B cell (primary cell): ENCODE data around the gene NDUFS6. TPM values are rescaled to one million over a fixed set of nuclear protein-coding genes. Genes with fewer than 3 reads are reported as not detected.

ENCODE experiments used
- ATAC-seq: fragments of 200-7000 bp; cut with Tn5 transposase; one replicate; pipeline ENCODE4 v1.10.0; 2021; ENCODE audit warnings: low read depth, mild to moderate bottlenecking, moderate number of reproducible peaks, moderate library complexity
- CTCF ChIA-PET: fragments of 350-600 bp; sonication (Branson Sonifier 250); formaldehyde crosslinking; loops from one replicate; lab custom pipeline; 2021; ENCODE audit warnings: antibody characterized with exemption, inconsistent platforms; lab: Charles Lee
- POLR2A ChIA-PET: fragments of 350-600 bp; sonication (Branson Sonifier 250); formaldehyde crosslinking; loops from one replicate; lab custom pipeline; 2021; ENCODE audit warnings: antibody characterized with exemption; lab: Charles Lee
- DNase-seq: peaks from one replicate; pipeline ENCODE4 v3.0.0; 2013
- H2AFZ ChIP-seq: 2 replicates; pipeline ENCODE4 v1.6.1; 2012; ENCODE audit warnings: mild to moderate bottlenecking, low read depth, low read length; ENCODE audit not compliant: insufficient read depth, poor library complexity, severe bottlenecking
- H3K27ac ChIP-seq, 2 donors: 1 replicate in 1 of 2; 2 replicates in 1 of 2; pipeline ENCODE4 v1.5.1; 2012 to 2013; ENCODE audit warnings: low read length in 2 of 2, mild to moderate bottlenecking in 2 of 2, moderate library complexity in 1 of 2
- H3K27me3 ChIP-seq, 4 experiments: fragments of 200-600 bp in 1 of 4; sonication (generic) in 1 of 4; replicated peaks in 1 of 4; 1 replicate in 2 of 4; 2 replicates in 2 of 4; pipeline versions ENCODE4 v1.6.1 to v1.7.0; 2013 to 2016; ENCODE audit warnings: low read length in 3 of 4, mild to moderate bottlenecking in 2 of 4, mixed read lengths in 1 of 4, moderate library complexity in 1 of 4; ENCODE audit not compliant: insufficient read depth in 4 of 4, control insufficient read depth in 3 of 4; ENCODE audit errors: control extremely low read depth in 1 of 4
- H3K36me3 ChIP-seq, 2 experiments: replicated peaks in 1 of 2; 1 replicate in 1 of 2; 2 replicates in 1 of 2; pipeline versions ENCODE4 v1.6.1 to v1.7.1; 2013; ENCODE audit warnings: low read length in 1 of 2; ENCODE audit not compliant: insufficient read depth in 2 of 2, control insufficient read depth in 1 of 2; ENCODE audit errors: control extremely low read depth in 1 of 2, extremely low read depth in 1 of 2
- H3K4me1 ChIP-seq, 2 donors: fragments of 200-600 bp in 1 of 2; sonication (generic) in 1 of 2; 1 replicate in 1 of 2; 2 replicates in 1 of 2; pipeline versions ENCODE4 v1.5.1 to v1.6.1; 2013 to 2017; ENCODE audit warnings: low read length in 2 of 2; ENCODE audit not compliant: control insufficient read depth in 2 of 2, insufficient read depth in 2 of 2
- H3K4me2 ChIP-seq: replicated peaks from 2 replicates; pipeline ENCODE3; 2012; ENCODE audit warnings: mild to moderate bottlenecking, low read depth, low read length; ENCODE audit not compliant: poor library complexity, severe bottlenecking
- H3K4me3 ChIP-seq, 5 experiments: fragments of 200-600 bp in 1 of 5; sonication (generic) in 1 of 5; 1 replicate in 3 of 5; 2 replicates in 2 of 5; pipeline versions ENCODE4 v1.5.1 to v1.7.0; 2011 to 2016; ENCODE audit warnings: low read length in 4 of 5, mild to moderate bottlenecking in 4 of 5, low read depth in 2 of 5, control low read depth in 1 of 5, moderate library complexity in 1 of 5; ENCODE audit not compliant: insufficient read depth in 1 of 5; ENCODE audit errors: control extremely low read depth in 1 of 5, extremely low read depth in 1 of 5
- H3K79me2 ChIP-seq: fragments of 200-600 bp; sonication (generic); one replicate; pipeline ENCODE4 v1.6.0; 2016; ENCODE audit warnings: low read length; ENCODE audit not compliant: control insufficient read depth, insufficient read depth
- H3K9ac ChIP-seq: fragments of 200-600 bp; sonication (generic); 2 replicates; pipeline ENCODE4 v1.6.1; 2017; ENCODE audit warnings: mild to moderate bottlenecking, low read length, moderate library complexity
- H3K9me3 ChIP-seq, 3 donors: one replicate each; pipeline versions ENCODE4 v1.6.1 to v1.7.1; 2013; ENCODE audit warnings: low read length in 2 of 3; ENCODE audit not compliant: control insufficient read depth in 2 of 3, insufficient read depth in 1 of 3; ENCODE audit errors: control extremely low read depth in 1 of 3
- H4K20me1 ChIP-seq: 2 replicates; pipeline ENCODE4 v1.6.0; 2012; ENCODE audit warnings: mild to moderate bottlenecking, low read length; ENCODE audit not compliant: insufficient read depth, control insufficient read depth, poor library complexity, severe bottlenecking
- H3K27ac Mint-ChIP-seq: one replicate; pipeline ENCODE4 v1.8.0; 2021; ENCODE audit warnings: mixed read lengths
- H3K27me3 Mint-ChIP-seq: one replicate; pipeline ENCODE4 v1.8.0; 2021; ENCODE audit warnings: mixed read lengths
- H3K4me1 Mint-ChIP-seq: one replicate; pipeline ENCODE4 v1.8.0; 2021; ENCODE audit warnings: mixed read lengths
- H3K4me3 Mint-ChIP-seq: one replicate; pipeline ENCODE4 v1.8.0; 2021; ENCODE audit warnings: mixed read lengths
- H3K9me3 Mint-ChIP-seq: one replicate; pipeline ENCODE4 v1.8.0; 2022; ENCODE audit warnings: mixed read lengths; ENCODE audit not compliant: insufficient read depth
- EZH2 ChIP-seq: IDR thresholded peaks from 2 replicates; pipeline ENCODE4 v1.6.1; 2012; ENCODE audit warnings: borderline replicate concordance, low read depth, mild to moderate bottlenecking, moderate library complexity, low read length; ENCODE audit not compliant: insufficient read depth, poor library complexity, severe bottlenecking
- WGBS: methylation state at CpG from one replicate; pipeline ENCODE4 v1.1.5; 2013; ENCODE audit warnings: missing lambda C conversion rate; ENCODE audit not compliant: insufficient coverage; 5-methylcytosine and 5-hydroxymethylcytosine counted together
- intact Hi-C: fragments of 100-400 bp; cut with micrococcal nuclease; formaldehyde crosslinking; loops from one replicate; pipeline ENCODE4 v1.10.0; 2022
- polyA plus RNA-seq: library from polyadenylated mRNA; depleted of rRNA; stranded (reverse); fragments of >200 nt; gene quantifications from 2 replicates; pipeline ENCODE4 v1.2.3, GENCODE V29; 2012
- total RNA-seq, 2 donors: library from RNA; stranded (reverse); fragments of 120-200 nt in 1 of 2; gene quantifications; 1 replicate in 1 of 2; 2 replicates in 1 of 2; pipeline versions ENCODE4 v1.2.3 to v1.2.4, GENCODE V29; 2013 to 2022
- TF ChIP-seq, protein P1 (sequence below): fragments of 200-600 bp; IDR thresholded peaks from one replicate; pipeline ENCODE4 v1.8.0; 2022; ENCODE audit warnings: antibody characterized with exemption, mild to moderate bottlenecking

NDUFS6 gene
- total and polyA plus RNA-seq, 2 donors (not counting 1 experiment from before 2014, with no cell fraction given), result 16.9 to 18.0 TPM

DNA sequence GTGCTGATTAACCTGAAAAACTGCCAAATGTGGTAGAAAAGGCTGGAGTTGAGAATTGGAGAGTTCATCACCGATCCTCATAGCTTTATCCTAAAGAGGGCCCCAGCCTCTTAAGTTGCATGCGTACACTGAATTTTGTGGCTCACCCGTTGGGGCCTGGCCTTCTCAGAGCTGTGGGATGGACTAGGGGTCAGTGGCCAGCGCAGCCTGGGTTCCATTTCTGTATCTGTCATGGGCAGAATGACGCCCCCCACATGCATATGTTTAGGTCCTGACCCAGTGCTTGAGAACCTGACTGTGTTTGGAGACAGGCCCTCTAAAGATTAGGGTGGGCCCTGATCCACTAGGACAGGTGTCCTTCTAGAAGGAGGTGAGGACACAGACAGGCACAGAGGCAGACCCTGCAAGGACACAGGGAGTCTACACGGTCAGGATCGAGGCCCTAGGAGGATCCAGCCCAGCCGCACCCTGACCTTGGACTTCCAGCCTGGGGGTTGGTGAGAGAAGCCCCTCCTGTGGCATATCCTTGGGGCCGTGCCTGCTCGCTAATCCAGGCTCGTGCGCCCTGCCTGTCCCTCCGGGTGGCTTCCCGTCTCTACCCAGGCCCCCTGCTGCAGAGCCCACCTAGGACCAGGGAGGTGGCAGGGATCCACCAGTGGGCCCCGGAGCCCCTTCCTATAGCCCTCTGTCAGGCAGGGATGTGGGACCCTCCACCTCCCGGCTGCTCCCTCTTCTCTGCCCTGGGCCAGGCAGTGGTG, 32.2 kb downstream of the NDUFS6 start:
- Mint-ChIP-seq H3K27me3 (peaks cover 7% of the 10 kb centered on the region), H3K4me3 (no peak overlapping the region), H3K4me1 (no peaks in the 10 kb centered on the region), H3K9me3 (no peaks in the 10 kb centered on the region), H3K27ac (no peak overlapping the region)
- Histone ChIP-seq H3K4me3 (no peak overlapping the region), H3K9ac (no peak overlapping the region), H3K36me3 (no peaks in the 10 kb centered on the region), H2AFZ (no peak overlapping the region), H3K79me2 (no peaks in the 10 kb centered on the region), H3K9me3 (no peaks in the 10 kb centered on the region), H3K27me3 (no peaks in the 10 kb centered on the region), H3K27ac (no peak overlapping the region), H3K4me1 (no peaks in the 10 kb centered on the region), H3K4me2 (no peak overlapping the region), H4K20me1 (no peaks in the 10 kb centered on the region)
- intact Hi-C loops, result no loop called here
- TF ChIP-seq, protein P1, sequence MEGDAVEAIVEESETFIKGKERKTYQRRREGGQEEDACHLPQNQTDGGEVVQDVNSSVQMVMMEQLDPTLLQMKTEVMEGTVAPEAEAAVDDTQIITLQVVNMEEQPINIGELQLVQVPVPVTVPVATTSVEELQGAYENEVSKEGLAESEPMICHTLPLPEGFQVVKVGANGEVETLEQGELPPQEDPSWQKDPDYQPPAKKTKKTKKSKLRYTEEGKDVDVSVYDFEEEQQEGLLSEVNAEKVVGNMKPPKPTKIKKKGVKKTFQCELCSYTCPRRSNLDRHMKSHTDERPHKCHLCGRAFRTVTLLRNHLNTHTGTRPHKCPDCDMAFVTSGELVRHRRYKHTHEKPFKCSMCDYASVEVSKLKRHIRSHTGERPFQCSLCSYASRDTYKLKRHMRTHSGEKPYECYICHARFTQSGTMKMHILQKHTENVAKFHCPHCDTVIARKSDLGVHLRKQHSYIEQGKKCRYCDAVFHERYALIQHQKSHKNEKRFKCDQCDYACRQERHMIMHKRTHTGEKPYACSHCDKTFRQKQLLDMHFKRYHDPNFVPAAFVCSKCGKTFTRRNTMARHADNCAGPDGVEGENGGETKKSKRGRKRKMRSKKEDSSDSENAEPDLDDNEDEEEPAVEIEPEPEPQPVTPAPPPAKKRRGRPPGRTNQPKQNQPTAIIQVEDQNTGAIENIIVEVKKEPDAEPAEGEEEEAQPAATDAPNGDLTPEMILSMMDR, result no peak
- no peak for TF ChIP-seq EZH2
- DNase-seq (no peak), ATAC-seq (no peak)
- ChIA-PET POLR2A (no interaction called here), CTCF (no interaction called here)
- 93% methylated on average over 16 of the region's 16 CpGs for WGBS

DNA sequence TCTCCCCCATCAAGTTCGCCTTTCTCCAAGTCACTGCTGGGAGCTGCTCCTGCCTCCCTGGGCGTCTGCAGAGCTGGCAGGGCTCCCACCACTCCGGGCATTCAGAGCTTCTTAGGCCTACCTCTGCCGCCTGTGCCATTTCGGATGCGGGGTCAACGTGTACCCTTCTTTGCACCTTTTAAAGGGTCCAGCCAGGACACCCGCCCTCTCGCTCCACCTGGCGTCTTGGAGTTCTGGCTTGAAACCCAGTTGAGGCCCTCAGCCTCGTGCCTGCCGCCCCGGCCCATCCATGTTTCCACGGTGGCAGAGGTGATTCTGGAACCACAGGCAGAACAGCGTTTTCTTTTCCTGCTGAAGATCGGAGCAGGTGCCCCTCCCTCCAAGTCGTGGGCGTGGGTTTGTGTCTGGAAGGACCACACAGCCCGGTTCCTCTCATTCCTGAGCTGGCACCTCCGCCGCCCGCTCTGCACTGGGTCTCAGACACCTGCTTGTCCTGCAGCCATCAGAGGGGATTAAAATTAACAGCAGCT, 32.9 kb downstream of the NDUFS6 start:
- H3K9me3 Mint-ChIP-seq, result no peaks in the 10 kb centered on the region
- no peaks in the 10 kb centered on the region for H3K36me3 ChIP-seq
- no peaks in the 10 kb centered on the region for H3K9me3 ChIP-seq
- no peak overlapping the region for H3K4me2 ChIP-seq
- no peak overlapping the region for H3K27ac ChIP-seq
- intact Hi-C loops, result no loop called here
- CTCF ChIA-PET, result no interaction called here
- no peak overlapping the region for H2AFZ ChIP-seq
- no peaks in the 10 kb centered on the region for H4K20me1 ChIP-seq
- peaks cover 9% of the 10 kb centered on the region for H3K27me3 Mint-ChIP-seq
- no peak overlapping the region for H3K4me3 Mint-ChIP-seq
- 83% methylated on average over 21 of the region's 22 CpGs for WGBS
- ATAC-seq, result no peak
- no peak overlapping the region for H3K27ac Mint-ChIP-seq
- H3K4me3 ChIP-seq, result no peak overlapping the region
- no peaks in the 10 kb centered on the region for H3K27me3 ChIP-seq
- H3K9ac ChIP-seq, result no peak overlapping the region
- TF ChIP-seq, protein P1, result no peak
- TF ChIP-seq EZH2, result no peak
- H3K79me2 ChIP-seq, result no peaks in the 10 kb centered on the region
- no peak for DNase-seq
- no peaks in the 10 kb centered on the region for H3K4me1 ChIP-seq
- no peaks in the 10 kb centered on the region for H3K4me1 Mint-ChIP-seq
- POLR2A ChIA-PET, result no interaction called here
